Stimulated activated CD4-positive, alpha-beta T cell treated with anti-CD3 and anti-CD28 coated beads, Interleukin-12 subunit alpha, Interleukin-12 subunit beta, amount 100 ng/mL, for 48 hours (primary cell): Measurements from ENCODE around the gene DOCK9.

Experiments used
- DNase-seq, 3 donors: peaks; one replicate each; pipeline ENCODE4 v3.0.0-alpha.2; 2020; ENCODE audit warnings: low read depth in 2 of 3, low spot score in 1 of 3

DOCK9 gene, protein sequence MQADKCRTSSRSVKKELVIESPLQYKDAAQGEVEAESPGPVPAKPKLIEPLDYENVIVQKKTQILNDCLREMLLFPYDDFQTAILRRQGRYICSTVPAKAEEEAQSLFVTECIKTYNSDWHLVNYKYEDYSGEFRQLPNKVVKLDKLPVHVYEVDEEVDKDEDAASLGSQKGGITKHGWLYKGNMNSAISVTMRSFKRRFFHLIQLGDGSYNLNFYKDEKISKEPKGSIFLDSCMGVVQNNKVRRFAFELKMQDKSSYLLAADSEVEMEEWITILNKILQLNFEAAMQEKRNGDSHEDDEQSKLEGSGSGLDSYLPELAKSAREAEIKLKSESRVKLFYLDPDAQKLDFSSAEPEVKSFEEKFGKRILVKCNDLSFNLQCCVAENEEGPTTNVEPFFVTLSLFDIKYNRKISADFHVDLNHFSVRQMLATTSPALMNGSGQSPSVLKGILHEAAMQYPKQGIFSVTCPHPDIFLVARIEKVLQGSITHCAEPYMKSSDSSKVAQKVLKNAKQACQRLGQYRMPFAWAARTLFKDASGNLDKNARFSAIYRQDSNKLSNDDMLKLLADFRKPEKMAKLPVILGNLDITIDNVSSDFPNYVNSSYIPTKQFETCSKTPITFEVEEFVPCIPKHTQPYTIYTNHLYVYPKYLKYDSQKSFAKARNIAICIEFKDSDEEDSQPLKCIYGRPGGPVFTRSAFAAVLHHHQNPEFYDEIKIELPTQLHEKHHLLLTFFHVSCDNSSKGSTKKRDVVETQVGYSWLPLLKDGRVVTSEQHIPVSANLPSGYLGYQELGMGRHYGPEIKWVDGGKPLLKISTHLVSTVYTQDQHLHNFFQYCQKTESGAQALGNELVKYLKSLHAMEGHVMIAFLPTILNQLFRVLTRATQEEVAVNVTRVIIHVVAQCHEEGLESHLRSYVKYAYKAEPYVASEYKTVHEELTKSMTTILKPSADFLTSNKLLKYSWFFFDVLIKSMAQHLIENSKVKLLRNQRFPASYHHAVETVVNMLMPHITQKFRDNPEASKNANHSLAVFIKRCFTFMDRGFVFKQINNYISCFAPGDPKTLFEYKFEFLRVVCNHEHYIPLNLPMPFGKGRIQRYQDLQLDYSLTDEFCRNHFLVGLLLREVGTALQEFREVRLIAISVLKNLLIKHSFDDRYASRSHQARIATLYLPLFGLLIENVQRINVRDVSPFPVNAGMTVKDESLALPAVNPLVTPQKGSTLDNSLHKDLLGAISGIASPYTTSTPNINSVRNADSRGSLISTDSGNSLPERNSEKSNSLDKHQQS (N-terminal part only)

DNA sequence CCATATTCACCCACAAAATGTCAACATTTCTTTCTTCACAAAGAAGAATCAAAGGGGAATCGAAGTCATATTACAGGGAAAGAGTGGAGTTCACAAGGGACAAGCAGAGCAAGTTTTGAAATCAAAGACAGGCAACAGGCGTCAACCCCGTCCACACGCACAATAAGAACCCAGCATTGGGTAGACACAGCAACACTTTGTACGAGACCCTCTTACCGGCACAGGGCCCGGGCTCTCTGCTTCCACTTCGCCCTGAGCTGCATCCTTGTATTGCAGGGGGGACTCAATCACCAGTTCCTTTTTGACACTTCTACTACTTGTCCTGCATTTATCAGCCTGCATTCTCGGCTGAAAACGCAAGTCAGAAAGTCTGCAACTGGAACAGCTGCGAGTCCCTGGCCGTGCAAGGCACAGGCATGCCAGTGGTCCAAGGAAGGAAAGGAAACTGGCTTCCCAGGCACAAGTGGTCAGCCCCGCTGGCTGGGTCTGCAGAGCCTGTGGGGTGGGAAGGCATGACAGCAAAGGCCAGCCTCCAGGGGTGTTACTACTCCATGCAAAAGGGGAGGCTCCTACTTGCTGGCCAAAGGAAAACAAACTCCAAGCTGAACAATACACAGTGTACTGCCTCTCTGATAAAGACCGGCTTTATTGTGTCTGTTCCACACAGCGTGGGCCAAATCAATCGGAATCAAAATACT, at the start of gene DOCK9:
TSS of gene DOCK9 (minus strand) at position 497 of the 698 bp plus-strand sequence. CDS start at position 342, 155 bp downstream.
- DNase-seq, result no peak

DNA sequence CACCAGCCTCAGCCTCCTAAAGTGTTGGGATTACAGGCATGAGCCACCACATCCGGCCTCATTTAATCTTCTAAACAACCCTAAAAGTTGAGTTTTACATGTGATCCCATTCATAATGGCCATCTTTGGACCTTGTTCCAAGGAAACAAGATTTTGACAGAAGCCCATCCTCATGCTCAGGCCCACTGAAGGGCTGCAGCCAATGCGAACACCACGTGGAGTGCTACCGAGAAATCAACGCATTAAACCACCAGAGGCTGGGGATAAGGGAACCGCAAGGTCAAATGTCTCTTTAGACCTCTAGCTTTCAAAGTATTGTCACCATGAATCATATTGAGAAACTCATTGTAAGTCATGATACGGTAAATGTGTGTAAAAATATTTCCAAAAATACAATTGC, 49.4 kb upstream of the DOCK9 start:
- DNase-seq, result no peak

DNA sequence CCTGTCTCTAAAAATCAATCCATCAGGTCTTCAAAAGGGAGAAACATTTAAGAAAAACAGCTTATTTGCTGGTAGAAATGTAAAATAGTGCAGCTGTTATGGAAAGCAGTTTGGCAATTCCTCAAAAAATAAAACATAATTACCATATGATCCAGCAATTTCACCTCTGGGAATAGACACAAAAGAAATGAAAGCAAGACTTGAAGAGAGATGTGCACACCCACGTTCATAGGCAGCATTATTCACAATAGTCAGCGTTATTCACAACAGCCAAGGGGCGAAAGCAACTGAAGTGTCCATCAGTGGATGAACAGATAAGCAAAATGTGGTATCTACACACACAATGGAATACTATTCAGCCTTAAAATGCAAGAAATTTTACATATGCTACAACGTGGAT, 45.1 kb upstream of the DOCK9 start:
- no peak for DNase-seq

DNA sequence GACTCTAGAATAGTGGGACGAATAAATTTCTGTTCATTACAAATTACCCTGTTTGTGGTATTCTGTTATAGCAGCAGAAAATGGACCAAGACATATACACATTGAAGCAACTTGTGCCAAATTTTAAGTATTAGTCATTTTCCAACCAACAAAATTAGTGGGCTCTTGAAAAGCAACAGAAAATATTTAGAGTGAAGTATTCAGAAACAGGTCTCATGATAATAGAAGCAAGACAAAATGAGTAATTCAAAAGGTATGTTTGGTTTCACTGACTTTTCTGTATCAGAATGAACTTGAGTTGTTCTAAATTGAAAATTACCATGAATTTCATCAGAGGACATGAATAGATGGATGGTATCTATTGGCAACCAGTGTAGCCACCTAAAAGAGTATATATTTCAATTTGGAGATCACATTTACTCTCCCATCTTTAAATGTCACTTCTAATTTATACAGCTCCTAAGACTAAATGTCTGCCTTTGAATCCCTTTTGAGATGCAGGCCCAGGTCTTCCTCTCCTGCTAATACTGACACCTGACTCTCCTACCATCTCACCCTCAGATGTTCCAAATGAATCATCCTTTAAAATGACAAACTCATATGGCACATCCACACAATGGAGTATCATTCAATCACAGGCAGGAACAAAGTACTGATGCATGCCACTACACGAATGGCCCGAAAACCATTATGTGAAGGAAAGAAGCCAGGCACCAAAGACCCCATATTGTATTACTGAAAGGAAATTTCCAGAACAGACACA, 40.7 kb upstream of the DOCK9 start:
- no peak for DNase-seq

DNA sequence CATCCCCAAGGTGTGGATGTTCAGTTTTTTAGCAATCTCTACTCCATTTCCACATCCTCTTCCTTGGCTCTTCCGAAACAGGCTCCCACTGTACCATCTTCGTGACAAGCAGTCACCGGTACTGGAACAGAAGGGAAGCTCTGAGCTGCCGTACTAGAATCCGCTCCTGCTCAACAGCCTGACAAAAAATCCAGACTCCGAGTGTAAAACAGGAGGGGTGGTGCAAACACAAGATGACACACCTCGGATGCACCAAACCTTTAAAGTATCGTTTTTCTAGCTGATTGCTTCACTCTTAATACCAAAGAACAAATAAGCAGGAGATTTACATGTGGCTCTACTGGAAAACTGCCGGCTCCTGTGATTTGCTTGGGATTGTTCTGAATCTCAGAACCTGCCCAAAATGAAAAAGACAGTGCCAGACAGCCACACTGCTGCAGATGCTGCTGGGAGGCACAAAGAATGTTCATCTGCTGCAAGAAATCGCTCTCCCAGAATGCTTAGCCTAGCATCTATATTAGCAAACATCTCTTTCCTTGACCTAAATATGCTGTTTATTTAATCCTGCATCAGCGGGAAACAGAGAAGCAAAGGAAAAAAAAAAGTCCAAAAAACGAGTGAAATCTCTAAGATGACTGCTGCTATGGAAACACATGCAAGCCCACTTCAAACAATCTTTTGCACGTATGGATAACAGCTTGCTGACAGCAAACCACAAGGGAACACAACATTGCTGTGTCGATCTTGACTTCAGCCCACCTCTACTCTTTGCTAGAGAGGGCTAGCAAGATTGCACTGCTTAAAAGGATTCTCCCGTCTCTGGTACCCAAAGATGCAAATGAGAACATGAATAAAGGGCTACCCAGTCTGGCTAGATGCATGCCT, 38.0 kb upstream of the DOCK9 start:
- no peak for DNase-seq

DNA sequence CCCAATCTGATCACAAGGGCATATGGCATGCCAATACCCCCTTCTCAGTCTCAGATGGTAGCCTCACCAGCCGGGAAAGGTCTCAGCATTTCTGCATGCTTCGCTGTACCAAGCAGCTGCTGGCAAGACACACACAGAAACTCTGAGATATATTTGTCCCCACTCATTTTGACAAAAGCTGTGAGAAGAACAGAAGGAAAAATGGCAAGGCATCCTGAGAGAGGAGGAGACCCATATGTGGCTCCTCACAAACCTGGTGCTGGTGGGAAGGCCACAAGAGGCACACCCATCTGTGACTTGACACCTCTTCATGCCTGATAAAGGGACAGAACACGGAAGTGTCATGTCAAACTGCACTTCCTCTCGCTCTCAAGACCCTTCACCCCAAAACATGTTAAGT, 36.7 kb upstream of the DOCK9 start:
- DNase-seq, result no peak

DNA sequence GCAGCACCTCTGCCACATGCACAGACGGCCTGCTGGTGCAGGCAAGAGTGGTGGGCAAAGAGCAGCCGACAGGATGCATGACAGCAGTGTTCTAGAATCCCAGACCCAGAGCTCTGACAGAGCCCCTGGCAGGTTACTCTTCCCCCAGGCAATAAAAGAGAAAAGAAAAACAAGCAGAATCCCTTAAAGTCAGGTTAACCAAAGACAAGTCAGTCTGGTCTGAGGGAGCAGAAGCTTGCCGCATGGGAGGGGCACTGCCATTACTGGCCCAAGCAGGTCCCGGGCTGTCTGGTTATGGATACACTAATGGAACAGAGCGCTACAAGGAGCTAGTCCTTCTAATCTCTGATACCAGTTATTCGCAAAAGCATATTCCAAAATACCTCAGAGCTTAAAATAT, 36.1 kb upstream of the DOCK9 start:
- no peak for DNase-seq

DNA sequence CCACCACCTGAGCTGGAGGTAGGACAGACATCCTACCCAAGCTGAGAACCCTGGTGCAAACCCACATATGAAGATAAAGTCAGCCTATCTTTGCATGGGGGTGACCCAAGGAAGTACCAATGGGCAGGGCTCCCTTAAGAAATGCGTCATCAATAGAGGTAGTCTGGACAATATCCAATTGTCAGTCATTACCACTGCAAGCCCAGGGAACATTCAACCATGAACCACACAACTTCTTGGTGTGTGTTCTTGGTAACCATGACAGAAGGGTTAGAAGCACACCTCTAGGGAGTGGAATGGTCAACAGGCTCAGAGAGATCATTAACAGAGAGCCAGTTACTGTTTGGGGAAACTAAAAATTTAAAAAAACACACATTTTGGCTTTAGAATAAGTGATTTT, 34.7 kb upstream of the DOCK9 start:
- no peak for DNase-seq

DNA sequence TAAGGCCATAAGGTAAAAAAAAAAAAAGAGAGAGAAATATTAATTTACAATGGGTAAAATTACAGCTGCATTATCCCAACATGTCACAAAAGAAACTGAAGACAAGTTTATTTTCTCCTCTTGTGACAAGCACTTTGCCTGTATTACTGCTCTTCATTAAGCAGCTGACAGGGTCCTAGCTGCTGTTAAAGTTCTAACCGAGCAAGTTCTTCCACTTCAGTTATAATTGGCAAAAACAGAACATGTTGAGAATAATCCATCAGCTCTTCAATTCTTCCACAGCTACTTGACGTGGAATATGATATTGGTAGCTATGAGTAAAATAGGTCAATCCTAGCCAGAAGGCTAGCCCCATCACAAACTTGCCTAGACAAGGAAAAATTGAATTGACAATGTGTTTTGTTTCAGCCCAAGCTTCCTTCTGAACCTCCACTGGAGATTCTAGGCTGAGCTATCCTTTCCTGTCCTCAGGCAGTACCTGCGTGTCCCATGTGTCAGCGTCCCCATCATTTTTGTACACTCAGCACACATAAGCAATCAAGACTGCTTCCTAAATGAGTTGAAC, 32.2 kb upstream of the DOCK9 start:
- DNase-seq, result no peak

DNA sequence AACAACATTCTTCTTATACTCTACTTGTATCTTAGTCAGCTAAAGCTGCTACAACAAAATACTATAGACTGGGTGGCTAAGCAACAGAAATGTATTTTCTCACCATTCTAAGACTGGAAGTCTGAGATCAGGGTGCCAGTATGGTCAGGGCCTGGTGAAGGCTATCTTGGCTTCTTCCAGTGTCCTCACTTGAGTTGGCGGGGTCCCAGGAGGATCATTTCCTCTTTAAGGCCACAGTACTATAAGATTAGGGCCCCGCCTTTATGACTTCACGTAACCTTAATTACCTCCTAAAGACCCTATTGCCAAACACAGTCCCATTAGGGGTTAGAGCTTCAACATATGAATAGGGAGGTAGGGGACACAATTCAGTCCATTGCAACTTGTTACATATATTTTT, 30.7 kb upstream of the DOCK9 start:
- DNase-seq, result no peak

DNA sequence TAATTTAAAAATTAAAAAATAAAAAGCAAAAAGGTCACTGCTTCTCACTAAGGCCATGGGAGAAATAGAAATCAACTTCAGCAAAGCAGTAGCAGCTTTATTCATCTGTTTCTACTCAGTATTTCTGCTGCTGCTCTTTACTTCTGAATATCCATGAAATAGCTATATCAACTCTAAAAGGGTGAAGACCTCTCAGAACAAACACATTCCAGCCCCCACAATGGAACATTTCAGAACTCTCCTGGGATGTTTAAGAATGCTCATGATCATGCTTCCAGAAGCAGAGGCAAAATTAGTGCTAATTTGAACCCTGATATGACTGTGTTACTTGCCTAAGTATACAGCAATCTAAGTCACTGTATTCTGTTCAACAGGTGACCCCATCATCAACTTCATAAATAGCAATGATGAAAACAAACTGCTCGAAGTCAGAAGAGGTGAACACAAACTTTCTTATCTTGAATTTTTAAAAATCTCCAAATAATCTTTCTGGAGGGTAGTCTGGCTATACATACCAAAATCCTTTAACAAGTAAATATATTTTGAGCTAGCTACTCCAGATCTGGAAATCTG, 29.6 kb upstream of the DOCK9 start:
- no peak for DNase-seq

DNA sequence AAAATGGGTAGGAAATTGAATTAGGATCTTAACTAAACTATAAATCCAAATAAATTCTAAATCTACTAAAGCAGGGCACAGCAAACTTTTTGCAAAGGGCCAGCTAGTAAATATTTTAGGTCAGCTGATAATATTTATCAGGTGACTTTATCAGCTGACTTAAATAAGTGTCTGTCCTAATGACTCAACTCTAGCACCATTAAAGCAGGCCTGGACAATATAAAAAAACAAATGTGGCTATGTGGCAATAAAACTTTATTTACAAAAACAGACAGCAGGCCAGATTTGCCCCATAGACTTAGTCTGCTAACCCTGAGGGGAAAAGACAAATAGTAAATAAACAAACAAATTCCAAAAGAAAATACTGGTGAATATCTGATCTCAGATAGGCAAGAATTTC, 27.7 kb upstream of the DOCK9 start:
- DNase-seq, result no peak

DNA sequence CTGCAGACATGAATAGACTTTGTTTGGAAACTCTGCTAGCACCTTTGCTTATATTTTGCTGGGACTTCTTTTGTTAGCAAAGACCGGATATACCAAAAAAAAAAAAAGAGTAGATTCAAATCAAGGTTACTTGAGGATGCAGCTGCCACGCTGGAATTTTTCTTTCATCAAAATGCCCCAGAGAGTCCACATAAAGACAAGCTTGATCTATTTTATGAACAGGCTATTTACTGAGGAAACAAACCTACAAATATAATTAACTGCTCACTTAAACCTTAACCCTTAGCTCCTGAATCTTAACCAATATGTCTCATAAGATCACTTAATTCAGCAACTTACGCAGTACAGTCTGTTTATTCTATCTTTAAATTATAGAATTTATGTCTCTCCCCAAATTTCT, 27.1 kb upstream of the DOCK9 start:
- no peak for DNase-seq

DNA sequence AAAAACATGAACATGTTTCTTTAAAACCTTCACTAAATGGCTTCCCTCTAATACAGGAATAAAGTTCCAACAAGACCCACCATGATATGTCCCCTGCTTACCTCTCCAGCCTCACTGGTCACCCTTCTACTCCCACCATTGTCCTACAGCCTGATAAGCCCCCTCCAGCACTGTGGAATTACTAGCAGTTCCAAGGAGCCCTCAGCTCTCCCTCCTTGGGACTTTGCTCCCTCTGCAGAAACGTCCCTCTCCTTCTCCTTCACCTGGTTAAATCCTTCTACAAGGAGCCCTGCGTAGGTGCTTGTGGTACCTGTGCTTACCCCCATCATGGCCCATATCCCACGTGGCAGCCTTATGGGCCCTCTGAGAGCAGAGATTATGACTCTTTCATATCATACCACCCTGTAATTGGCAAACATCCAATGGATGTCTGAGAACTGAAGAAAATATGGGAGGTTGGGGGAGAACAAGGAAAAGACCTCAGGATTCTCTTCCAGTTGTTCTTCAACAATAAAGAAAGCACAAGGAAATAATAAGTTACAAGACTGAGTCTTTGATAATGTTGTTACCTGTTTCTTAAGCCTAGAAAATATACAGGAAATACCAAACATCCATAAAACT, 26.1 kb upstream of the DOCK9 start:
- DNase-seq, result no peak

DNA sequence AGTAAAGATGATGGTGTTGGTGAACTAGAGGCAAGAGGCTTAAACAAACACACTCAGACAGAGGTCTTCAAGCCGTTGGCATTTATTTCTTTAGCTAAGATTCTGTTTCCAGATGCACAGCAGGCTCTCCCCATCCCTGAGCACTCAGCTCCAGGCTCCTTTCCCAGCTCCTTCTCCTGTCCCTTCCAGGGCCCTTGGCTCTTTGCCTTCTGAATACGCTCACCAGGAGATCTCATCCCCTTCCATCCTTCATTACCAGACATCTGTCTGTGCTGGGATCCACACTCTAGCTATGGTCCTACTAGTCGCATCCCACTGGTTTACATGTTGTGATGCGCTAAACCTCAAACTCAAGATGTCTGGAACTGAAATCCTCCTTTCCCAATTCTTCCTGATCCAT, 25.3 kb upstream of the DOCK9 start:
- no peak for DNase-seq

DNA sequence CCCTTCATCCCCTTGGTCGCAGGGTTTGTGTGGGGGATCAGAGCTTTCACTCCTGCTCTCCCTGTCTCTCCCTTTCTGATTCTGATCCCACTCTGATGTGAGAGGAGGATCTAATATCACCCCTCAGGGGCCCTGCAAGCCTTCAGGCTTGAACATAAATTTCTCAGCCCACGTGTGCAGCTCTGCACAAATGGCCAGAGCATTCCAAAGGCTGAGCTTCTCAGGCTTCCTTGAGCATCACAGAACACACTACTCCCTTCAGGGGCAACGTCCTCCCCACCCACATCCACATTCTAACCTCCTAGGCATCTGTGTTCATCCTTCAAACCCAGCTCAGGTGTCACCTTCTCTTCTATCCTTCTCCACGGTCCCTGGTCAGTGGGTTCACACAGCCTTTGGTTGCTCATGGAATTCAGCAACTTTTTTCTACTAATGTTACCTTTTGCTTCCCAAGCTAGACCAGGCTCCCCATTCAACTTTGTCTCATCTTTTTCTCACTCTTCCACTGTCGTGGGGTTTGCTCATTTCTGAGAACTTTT, 24.4 kb upstream of the DOCK9 start:
- no peak for DNase-seq

DNA sequence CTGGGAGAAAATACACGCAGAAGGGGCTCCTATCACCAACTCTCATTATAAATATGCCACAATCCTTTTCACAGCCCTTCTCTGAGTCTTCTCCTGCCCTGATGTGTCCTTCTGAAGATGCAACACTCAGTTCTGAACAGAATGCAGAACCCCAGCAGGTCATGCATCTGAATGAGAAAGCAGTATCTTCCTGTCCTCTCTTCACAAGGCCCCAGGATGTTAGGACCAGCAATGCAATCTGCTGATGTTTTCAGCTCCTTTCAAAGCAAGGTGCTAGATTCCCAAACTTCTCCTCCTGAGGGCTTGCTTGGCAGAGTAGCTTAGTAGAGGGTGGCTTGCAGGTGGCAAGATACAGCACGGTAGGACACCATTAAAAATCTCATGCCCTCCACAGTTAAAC, 22.3 kb upstream of the DOCK9 start:
- no peak for DNase-seq

DNA sequence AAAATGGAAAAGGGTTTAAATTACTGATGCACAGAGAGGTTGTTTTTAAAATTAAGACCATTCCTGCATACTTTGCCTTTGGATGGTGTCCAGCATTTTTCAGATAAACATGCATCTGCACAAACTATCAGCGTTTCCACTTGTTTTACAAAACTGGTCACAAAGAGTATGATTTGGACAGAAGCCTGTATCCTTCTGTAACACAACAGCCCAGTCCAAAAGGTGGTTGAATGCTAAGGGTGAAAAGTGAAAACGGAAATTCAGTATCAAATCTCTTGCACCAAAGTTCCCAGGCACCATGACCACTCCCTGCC, 21.7 kb upstream of the DOCK9 start:
- no peak for DNase-seq
